ENCODE data around the gene NBEA.

The NBEA gene

GRCh38 chr13:35164324-35164932 lies 222.4 kb downstream of the NBEA start:
- no peak for DNase-seq (ENCODE audit: low read depth)

- no peak for DNase-seq (ENCODE audit: low read depth)
Observed at GRCh38 chr13:35165205-35165604, 223.1 kb downstream of the NBEA start.

GRCh38 chr13:35179494-35179893 lies 237.4 kb downstream of the NBEA start:
- DNase-seq (ENCODE audit: low read depth) = no peak

GRCh38 chr13:35179920-35180663 lies 238.0 kb downstream of the NBEA start:
- DNase-seq (ENCODE audit: low read depth) = no peak

- DNase-seq (ENCODE audit: low read depth) = no peak
Observed at GRCh38 chr13:35190241-35190640, 248.2 kb downstream of the NBEA start.

GRCh38 chr13:35191883-35192282 lies 249.8 kb downstream of the NBEA start:
- no peak for DNase-seq (ENCODE audit: low read depth)

- no peak for DNase-seq (ENCODE audit: low read depth)
Observed at GRCh38 chr13:35198613-35199200, 256.6 kb downstream of the NBEA start.

GRCh38 chr13:35208587-35208986 lies 266.5 kb downstream of the NBEA start:
- no peak for DNase-seq (ENCODE audit: low read depth)

GRCh38 chr13:35210261-35210660 lies 268.2 kb downstream of the NBEA start:
- DNase-seq (ENCODE audit: low read depth) = no peak

- no peak for DNase-seq (ENCODE audit: low read depth)
Observed at GRCh38 chr13:35211949-35212348, 269.9 kb downstream of the NBEA start.

- no peak for DNase-seq (ENCODE audit: low read depth)
Observed at GRCh38 chr13:35213911-35214310, 271.8 kb downstream of the NBEA start.

- DNase-seq (ENCODE audit: low read depth) = no peak
Observed at GRCh38 chr13:35216131-35216530, 274.1 kb downstream of the NBEA start.

GRCh38 chr13:35219021-35219420 lies 277.0 kb downstream of the NBEA start:
- DNase-seq (ENCODE audit: low read depth) = no peak

- no peak for DNase-seq (ENCODE audit: low read depth)
Observed at GRCh38 chr13:35225159-35225558, 283.1 kb downstream of the NBEA start.

- no peak for DNase-seq (ENCODE audit: low read depth)
Observed at GRCh38 chr13:35225582-35225981, 283.5 kb downstream of the NBEA start.

- no peak for DNase-seq (ENCODE audit: low read depth)
Observed at GRCh38 chr13:35228536-35228935, 286.5 kb downstream of the NBEA start.

- no peak for DNase-seq (ENCODE audit: low read depth)
Observed at GRCh38 chr13:35231426-35231825, 289.4 kb downstream of the NBEA start.

- no peak for DNase-seq (ENCODE audit: low read depth)
Observed at GRCh38 chr13:35238274-35238673, 296.2 kb downstream of the NBEA start.

GRCh38 chr13:35252536-35253205 lies 310.6 kb downstream of the NBEA start:
- no peak for DNase-seq (ENCODE audit: low read depth)

GRCh38 chr13:35255241-35255640 lies 313.2 kb downstream of the NBEA start:
- no peak for DNase-seq (ENCODE audit: low read depth)

GRCh38 chr13:35256459-35257148 lies 314.5 kb downstream of the NBEA start:
- no peak for DNase-seq (ENCODE audit: low read depth)

GRCh38 chr13:35260316-35260715 lies 318.2 kb downstream of the NBEA start:
- no peak for DNase-seq (ENCODE audit: low read depth)

Measured in stimulated activated CD8-positive, alpha-beta memory T cell treated with anti-CD3 and anti-CD28 coated beads, Interleukin-15, amount 100 ng/mL, for 24 hours (primary cell).